Measurements from ENCODE around the gene NEGR1.

NEGR1 gene

DNA sequence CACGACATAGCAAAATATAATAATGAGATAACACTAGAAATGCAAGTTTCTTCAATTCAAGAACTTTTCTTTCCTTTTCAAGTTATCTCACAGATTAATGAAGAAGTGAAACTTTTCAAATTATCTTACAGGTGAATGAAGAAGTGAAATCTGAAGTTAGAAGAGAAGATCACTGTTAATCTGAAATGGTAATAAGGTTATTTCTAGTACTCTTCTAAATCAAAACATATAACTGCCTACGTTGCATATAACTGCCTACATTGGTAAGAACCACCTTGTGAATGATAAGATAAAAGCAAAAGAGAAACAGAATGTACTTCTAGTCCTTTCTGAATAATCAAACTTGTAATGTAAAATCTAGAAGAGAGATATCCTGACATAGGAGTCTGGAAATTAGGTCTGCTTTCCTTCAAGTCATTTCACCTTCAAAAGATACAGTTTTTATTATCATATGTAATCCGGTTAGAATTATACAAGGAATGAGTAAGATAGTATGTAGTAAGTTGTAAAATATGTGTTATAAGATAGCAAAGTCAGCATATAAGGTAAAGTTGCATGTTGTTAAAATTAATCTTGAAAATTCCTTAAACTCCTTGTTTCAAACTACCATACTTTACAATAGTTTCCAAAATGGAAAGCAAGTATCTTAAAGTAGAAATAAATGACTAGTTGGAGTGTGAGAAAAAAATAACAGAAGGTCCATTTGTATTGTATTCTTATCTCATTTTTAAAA is 679.1 kb downstream of the NEGR1 start:
- no peak for DNase-seq

DNA sequence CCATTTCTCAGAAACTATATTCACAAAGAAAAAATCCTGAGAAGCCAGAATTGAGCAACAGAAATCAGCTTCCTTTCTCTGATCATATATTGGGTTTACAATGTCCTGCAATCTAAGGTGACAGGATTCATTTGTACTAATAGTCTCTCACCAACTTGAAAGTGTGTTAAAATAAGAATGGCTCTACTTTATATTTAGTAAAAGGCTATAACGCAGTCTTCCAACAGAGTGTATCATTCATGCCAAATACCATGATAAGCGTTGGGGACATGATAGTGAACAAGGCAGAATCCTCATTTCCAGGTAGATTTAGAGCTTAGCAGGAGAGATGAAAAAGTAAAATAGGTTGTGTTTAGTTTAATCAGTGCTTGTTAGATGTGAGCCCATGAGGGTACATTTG is 682.3 kb downstream of the NEGR1 start:
- DNase-seq: no peak

DNA sequence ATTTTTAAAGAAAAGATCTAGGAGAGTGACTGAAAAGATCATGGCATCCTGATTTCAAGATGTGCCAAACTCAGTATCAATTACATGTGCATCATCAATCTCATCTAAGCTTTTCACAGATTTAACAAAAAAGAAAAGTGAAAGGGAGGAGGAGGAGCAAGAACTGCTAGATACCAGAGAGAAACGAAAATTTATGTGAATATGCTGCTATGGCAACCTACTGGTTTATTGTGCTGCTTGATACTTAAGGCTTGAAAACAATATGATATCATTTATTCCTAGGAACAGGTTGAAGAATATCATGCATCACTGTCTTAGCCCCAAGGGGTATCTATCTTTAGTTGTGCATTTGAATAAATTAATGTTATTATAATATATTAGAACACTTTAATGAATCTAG is 683.0 kb downstream of the NEGR1 start:
- no peak for DNase-seq

DNA sequence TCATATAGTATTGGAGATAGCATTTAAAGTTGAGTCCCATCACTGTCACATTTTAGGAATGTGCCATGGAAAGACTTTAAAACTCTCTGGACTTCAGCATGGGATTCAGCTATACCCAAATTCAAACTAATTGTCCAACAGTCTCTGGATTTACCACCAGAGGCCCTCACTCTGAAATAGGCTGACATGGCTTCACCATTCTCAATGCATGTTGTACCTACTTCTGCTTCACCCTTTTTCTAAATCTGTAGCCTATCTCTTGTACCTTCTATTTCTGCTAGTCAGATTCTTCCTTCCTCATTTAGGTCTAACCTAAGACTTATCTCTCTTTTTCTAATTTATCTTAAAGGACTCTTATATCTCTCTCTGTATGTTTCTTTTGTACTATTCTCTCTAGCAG is 688.8 kb downstream of the NEGR1 start:
- DNase-seq: no peak

DNA sequence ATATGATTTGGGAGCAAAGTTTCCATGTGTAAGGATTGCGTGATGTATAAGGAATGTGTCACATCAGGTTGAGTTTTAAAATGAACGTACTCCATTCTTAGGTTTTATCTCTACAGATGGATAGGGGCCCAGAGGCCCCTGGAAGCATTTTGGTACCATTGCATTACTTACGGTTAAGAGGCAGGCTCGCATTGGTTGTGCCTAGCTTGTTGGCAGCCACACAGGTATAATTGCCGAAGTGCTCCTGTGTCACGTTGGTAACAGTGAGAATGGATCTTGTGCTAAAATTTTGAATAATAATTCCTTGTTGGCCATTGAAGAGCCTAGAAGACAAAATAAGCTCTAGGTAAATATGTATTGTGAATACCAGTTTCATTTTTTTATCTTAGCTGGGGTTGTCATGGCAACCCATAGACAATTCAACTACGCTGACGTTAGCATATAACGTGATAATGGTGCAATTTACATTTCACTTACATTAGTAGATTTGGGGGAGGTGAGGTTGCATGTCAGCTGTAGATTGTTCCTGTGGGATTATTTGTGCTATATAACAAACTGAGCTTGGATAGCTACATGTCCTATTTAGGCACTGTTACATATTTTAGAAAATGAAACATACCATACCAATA is 689.6 kb downstream of the NEGR1 start:
- DNase-seq: no peak

DNA sequence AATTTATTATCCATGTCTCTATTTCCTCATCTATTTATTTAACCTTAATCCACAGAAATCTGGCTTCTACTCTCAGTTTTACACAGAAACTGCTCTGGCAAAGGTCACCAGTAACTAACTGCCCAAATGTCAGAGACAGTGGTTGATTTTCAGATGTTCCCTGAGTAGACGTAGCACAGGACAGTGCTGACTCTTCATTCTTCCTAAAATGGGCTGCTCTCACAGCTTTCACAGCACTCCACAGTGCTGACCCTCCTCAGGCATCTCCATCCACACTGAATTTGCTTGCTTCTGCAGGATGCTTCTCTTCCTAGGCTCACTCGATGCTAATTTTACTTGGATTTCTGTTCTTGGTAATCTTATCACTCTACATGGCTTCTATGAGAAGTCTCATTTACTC is 693.3 kb downstream of the NEGR1 start:
- no peak for DNase-seq

DNA sequence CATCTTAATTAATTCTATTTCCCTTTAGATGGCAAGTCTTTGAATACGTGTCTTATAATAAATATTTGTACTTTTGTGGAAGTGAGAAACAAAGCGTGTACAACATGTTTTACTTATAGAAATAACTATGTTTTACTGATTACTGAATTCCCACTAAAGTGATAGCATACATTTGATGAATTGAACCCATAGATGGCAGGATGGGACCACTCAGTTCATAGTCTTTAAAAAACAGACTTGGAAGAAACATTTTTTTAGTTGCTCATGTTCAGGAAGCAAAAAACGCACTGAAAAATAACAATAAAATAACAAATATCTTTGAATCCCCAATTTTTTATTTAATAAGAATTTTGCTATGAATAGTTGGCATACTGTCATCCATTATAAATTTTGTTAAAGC is 694.4 kb downstream of the NEGR1 start:
- DNase-seq: peak; percentile 33

DNA sequence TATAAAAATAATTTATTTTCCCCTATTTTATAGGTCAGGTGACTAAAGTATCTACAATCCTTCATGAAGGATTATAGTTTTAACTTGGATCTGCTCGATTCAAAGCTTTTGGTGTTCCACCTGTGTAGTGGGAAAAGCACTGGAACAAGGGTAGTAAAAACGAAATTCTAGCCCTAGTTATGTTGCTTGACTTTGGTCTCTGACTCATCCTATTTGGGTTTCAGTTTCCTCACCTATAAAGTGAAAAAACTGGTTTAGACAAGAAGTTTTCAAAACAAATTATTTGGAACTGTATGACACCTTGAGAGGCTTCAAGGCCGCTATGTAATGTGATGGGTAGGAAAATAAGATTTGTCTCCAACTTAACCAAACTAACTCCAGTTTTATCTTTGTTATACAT is 696.3 kb downstream of the NEGR1 start:
- no peak for DNase-seq

DNA sequence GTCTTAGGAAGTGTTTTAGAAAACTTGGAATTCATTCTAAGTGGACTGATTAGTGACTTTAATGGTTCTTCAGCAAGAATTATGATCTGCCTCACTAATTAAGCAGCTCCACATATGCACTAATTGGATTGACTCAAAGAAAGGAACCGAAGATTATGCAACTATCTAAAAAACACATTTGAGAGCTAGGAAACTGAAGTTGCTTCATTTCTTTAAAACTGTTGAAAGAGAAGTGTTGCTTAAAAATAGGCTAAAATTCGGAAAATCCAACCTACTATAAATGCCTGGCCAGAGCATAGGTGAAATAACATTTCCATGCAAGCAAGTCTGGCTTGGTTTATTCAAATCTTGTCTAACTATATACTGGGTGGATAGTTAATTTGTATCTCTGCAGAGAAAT is 698.6 kb downstream of the NEGR1 start:
- no peak for DNase-seq

DNA sequence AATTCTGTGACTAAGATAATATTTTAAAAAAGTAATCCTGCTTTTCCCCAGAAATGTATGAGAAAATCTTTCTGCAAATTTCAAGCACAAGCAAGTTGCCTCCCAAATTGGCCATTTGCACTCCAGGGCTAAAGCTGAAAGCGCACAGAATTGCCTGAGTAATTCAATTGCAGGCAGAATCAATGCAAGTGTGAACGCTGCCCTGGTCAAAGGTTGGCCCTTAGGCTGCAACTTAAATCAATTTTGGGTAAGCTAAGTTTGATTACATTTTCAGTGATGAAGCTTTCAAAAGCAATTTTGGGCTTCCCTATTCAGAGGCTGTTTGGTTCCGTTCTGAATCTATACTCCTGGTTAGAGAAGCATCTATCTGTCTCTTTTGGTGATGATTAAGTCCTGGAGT is 699.7 kb downstream of the NEGR1 start:
- no peak for DNase-seq

DNA sequence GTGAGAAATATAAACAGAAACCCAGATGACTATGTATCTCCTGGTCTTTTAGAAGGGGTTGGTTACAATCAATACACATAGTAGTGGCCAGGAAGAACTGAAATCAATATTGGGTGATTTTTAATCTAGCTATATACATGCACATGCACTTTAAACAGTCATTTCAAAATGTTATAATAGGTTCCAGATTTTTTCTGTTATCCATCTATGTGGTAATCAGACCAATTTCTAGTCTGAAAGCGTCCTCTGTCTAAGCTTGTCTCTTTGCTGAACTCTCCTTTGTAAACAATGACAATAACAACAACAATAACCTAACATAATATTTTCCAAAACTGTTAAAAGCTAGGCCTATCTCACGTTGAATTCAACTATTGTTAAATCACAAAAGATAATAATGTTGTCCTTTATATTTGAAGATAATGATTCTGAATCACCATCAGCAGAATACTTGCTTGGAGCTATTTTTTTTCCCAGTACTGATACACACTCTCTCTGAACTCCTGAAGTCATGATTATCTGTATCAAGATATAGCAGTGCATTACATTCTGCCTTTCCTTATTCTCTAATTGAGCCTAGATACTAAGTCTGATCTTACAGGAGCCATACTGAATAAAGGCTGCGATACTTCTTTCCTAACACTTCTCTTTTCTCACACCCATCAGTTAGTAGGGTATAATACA is 704.7 kb downstream of the NEGR1 start:
- no peak for DNase-seq

DNA sequence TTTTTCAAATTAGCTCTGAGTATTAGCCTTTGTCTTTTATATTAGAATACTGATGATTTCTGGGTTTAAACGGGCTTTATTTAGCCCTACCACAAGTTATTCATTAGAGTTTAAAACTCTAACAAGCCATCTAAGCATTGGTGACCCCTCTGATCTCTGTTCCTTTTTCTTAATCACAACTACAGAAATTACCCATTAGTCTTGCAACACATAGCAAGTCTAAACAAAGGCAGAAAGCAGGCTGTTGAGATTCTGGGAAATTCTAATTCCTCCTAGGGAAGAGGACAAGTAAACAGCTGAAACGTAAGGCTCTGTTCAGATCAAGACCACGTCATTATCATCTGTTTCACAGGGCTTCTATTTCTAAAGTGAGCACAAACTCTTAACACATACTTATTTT is 710.3 kb downstream of the NEGR1 start:
- no peak for DNase-seq

DNA sequence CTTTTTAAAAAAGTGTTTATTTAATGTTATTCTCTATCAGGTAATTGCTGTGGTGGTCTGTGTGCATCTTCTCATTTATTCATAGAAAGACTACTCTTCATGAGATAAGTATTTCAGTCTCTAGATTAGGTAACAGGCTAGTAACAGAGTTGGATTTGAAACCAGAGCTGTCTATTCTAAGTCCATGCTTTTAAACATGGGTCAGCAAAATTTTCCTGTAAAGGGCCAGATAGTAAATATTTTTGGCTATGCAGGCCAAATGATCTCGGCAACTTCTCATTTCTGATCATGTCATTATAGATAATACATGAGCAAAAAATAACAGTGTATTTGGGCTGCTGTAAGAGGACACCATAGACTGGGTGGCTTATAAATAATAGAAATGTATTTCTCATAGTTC is 715.9 kb downstream of the NEGR1 start:
- no peak for DNase-seq

DNA sequence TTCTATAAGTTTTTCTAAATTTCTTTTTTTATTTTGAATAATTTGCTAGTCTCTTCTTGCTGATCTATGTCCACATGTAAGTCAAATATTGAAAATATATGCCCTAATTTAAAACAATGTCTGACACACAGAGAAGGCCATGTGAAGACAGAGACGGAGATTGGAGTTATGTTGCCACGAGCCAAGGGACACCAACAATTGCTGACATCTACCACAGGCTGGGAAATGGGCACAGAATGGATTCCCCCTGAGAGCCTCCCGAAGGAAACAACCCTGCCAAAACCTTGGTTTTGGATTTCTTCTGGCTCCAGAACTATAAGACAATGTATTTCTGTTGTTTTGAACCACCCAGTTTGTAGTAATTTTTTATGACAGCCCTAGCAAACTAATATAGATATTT is 716.5 kb downstream of the NEGR1 start:
- DNase-seq: no peak

DNA sequence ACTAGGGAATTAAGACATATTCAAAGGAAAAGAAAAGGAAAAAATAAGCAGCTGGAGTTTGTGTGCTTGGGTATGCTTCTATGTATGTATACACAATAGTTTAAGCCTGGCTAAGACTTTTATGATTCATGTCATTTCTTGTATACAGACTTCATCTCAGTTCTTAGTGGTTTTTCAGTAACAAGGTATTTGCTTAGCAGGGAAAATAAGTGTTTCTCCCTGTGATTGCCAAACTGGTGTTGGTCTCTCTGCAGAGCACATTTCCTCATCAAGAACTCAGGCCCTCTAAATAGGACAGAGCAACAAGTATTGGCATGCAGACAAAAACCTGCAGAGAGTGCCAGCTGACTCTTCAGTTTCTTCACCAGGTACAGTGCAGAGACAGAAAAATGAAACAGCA is 717.1 kb downstream of the NEGR1 start:
- no peak for DNase-seq

DNA sequence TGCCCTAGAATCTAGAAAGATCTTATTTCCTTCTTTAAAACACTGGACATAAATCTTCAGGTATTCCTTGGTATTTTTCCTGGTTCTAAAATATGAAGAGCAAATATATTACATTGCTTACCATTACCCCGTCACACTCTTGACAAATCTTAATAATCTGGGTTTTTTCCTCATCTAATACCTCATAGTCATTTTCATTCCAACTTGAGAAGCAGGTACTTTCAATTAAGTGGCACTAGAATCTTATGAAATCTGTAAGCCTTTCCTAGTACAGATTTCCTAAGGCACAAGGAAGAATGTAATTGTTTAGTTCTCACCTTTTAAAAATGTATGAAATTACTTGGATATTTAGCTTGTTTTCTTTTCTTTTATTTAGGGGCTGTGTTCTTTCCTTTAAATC is 720.0 kb downstream of the NEGR1 start:
- no peak for DNase-seq

DNA sequence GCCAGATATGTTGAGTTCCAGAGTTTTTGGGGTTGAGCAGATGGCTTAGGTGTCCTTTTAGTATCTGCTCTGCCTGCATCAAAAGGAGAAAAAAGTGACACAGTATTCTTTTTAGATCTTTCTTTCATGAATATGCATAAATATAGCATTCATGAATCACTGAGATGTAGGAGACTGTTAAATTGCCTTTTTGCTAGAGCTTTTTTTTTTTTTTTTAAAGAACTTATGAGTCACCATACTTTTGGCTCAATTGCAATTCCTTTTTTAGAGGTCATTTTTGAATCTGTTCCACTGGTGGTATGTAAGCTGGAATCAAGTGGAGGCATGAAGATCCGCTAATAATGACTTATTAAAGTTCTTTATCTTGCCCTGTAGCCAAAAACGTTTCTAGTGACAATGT is 720.6 kb downstream of the NEGR1 start:
- DNase-seq: no peak

DNA sequence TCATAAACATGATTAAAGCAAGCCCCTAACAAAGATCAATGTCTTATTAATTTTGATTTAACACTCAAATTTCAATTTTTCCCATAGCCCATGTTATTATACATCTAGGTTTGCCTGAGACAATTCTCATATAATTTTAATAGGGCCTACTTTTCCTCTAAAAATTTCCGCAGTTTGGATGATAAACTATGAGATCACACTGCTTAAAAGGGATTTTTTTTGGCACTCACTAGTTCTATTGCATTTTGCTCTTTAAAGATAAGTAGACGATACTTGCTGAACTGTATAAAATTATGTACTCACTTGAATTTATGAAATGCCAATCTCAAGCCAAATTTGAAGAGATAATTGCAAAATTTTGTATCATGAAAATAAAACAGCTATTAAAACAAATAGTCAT is 721.1 kb downstream of the NEGR1 start:
- no peak for DNase-seq

DNA sequence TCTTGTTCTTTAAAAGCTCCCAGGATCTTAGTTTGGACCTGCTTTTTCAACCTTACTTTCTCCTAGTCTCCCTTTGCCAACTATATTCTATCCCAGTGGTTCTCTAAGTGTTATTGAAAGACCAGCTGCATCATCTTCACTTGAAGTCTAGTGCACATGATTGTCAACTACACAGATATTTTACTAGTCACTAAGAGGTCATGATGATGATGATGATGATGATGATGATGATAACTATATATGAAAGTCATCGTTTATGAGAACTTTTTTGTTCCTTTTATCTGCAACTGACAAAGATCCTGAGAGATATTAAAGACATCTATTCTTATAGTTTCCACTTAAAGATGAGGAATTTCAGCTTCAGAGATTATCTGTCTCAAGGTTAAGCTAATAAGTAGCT is 722.5 kb downstream of the NEGR1 start:
- DNase-seq: no peak

DNA sequence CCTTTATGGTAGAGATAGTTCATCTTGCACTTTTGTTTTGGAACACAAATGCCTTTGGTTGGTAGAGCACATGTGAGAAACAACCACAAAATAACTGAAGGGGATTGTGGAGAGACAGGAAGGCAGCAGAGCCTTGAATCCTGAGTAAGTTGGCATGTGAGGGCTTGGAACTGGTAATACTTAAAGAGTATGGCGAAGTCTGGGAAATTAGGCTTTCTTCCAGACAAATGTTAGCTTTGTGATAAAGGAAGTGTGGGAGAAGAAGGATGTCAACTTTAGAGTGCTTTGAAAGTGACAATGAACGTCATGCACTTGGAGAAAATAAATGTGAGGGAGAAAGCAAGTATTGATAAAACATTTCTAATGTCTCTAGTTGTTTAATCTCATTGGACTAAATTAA is 725.2 kb downstream of the NEGR1 start:
- no peak for DNase-seq

DNA sequence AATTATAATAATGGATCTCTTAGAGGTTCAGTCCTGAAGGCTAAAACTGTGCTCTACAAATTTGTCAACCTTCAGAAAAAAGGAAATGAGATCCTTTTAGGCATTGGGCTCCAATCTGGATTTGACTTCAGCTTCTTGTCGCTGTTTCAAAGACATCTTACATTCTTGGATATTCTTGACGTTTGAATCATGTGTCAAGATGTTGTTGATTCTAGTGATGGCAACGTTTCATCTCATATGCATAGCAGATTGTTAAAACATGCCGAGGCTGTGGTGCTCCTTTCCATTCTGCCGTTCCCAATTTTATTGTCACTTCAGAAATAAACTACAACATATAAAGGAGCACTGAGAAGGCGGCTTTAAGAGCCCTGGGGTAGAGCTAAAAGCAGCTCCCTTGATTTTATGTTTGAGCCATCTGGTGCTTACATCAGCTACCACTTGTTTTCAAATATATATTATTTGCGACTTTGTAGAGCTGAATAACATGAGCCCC is 733.9 kb downstream of the NEGR1 start:
- DNase-seq: no peak

DNA sequence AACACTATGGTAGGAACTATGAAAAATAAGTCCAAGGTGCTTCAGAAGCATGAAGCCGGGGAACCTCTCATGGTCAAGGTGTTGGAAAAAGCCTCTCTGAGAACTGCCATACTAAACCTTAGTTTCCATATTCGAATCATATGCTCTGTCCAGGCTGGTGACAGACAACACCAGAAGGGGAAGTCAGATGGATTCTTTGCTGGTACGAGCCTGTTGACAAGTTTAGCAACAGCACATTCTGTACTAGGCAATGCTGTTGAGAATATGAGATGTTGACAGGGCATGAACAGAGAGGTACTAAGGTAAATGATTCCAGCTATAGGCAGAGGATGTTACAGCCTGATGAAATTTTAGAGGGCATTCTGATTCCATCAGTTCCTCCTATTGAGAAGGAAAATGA is 740.2 kb downstream of the NEGR1 start:
- no peak for DNase-seq

DNA sequence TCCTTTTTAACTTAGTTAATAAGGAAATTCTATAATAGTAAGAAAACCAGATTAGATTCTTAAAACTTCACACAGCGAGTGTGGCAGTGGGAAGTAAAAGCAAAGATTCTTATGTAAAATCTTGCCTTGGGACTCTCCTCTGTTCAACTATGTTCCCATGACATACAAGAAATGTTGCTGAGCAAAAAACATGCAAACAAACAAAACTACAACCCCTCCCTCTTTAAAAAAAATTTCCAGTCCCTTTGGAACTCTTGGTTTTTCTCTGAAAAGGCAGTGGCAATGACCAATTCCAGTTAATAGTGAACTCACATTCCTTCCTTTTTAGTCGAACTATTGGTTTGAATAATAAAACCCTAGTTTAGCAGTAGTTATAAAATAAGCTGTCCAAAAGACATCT is 748.4 kb downstream of the NEGR1 start:
- DNase-seq: no peak

DNA sequence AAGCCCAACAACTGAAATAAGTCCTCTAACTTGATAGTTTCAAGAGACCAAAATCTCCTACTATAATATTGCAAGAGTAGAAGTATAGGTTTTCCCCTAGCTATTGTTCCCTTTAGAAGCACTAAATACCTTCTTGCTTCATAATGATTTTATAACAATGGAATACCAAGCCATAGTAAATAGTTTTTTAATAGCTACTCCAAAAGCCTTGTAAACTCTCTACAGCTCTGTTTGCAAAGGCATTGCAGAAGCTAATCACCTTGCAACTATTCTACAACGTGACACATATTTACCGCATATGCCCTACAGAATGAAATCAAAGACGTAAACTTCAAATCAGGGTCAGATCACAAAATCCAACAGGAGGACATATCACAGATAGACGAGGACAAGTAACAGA is 750.0 kb downstream of the NEGR1 start:
- DNase-seq: no peak
